C4-2B (cell line): ENCODE data around the gene CALML5.

Experiments
- ZFX ChIP-seq: fragments of 450-650 bp; IDR thresholded peaks from 2 replicates; pipeline ENCODE4 v1.6.1; 2017
- TF ChIP-seq, protein P1 (sequence below): fragments of 450-650 bp; conservative IDR thresholded peaks from 2 replicates; pipeline ENCODE4 v1.5.1; 2017; ENCODE audit warnings: mild to moderate bottlenecking

- TF ChIP-seq, protein P1, sequence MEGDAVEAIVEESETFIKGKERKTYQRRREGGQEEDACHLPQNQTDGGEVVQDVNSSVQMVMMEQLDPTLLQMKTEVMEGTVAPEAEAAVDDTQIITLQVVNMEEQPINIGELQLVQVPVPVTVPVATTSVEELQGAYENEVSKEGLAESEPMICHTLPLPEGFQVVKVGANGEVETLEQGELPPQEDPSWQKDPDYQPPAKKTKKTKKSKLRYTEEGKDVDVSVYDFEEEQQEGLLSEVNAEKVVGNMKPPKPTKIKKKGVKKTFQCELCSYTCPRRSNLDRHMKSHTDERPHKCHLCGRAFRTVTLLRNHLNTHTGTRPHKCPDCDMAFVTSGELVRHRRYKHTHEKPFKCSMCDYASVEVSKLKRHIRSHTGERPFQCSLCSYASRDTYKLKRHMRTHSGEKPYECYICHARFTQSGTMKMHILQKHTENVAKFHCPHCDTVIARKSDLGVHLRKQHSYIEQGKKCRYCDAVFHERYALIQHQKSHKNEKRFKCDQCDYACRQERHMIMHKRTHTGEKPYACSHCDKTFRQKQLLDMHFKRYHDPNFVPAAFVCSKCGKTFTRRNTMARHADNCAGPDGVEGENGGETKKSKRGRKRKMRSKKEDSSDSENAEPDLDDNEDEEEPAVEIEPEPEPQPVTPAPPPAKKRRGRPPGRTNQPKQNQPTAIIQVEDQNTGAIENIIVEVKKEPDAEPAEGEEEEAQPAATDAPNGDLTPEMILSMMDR: no peak
- TF ChIP-seq ZFX: no peak
These were observed 29.2 kb downstream of the CALML5 start for GRCh38 chr10:5470062-5470751.
